Testis (tissue), 2 donors: ENCODE results near the gene SLC25A34.

Experiments used
- POLR2A ChIP-seq: fragments of 450-650 bp; IDR thresholded peaks from one replicate; pipeline ENCODE4 v1.6.1; 2017; ENCODE audit warnings: antibody characterized with exemption, mild to moderate bottlenecking, moderate library complexity
- TF ChIP-seq, protein P1 (sequence below), 3 experiments: fragments of 450-650 bp in 2 of 3; fragments of 200-600 bp in 1 of 3; sonication (generic) in 1 of 3; IDR thresholded peaks; one replicate each; pipeline ENCODE4 v1.5.1; 2016 to 2019; ENCODE audit warnings: antibody characterized with exemption in 3 of 3, mild to moderate bottlenecking in 2 of 3, moderate library complexity in 1 of 3

GRCh38 chr1:15753776-15754175 is 17.7 kb downstream of the SLC25A34 start:
- TF ChIP-seq POLR2A, result no peak
- TF ChIP-seq, protein P1, sequence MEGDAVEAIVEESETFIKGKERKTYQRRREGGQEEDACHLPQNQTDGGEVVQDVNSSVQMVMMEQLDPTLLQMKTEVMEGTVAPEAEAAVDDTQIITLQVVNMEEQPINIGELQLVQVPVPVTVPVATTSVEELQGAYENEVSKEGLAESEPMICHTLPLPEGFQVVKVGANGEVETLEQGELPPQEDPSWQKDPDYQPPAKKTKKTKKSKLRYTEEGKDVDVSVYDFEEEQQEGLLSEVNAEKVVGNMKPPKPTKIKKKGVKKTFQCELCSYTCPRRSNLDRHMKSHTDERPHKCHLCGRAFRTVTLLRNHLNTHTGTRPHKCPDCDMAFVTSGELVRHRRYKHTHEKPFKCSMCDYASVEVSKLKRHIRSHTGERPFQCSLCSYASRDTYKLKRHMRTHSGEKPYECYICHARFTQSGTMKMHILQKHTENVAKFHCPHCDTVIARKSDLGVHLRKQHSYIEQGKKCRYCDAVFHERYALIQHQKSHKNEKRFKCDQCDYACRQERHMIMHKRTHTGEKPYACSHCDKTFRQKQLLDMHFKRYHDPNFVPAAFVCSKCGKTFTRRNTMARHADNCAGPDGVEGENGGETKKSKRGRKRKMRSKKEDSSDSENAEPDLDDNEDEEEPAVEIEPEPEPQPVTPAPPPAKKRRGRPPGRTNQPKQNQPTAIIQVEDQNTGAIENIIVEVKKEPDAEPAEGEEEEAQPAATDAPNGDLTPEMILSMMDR (IDR thresholded peaks at IDR 0.05), result no peak
